CD4-positive, alpha-beta T cell treated with Interleukin-1 beta for 1 hour (primary cell): ENCODE measurements around the gene EXOC4.
"Not testable (repeated sequence)": the region's sequence is repeated elsewhere in the genome, so short reads cannot be mapped to it uniquely, and the experiment has no call there.

Experiments
- DNase-seq, 2 donors: peaks; one replicate each; pipeline ENCODE4 v3.0.0-alpha.2; 2020 to 2022

The EXOC4 gene

DNA sequence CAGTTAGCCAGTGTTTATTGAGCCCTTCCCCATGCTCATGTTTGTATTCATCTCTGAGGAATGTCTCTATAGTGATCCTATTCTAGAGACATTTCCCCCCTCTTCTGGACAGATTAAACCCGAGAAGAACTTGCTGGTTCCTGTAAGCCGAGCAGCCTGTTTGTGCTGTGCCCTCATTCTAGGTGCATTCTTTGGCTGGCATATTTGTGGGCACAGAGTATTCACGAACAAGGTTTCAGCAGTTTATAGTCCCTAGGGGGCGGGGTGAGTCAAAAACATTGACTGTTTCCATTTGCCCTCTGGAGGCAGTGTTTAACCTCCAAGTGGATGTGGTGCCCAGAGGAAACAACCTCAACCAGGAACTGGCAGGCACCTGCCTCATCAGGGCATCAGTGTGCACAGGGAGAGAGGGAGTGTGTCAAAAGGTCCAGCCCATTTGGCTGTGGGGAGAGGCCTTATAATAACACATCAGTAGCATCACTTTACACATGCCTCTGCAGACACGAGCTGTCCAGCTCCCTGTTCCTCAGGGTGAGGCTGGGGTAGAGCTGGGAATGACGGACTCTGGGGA lies 600.9 kb downstream of the EXOC4 start:
- no peak for DNase-seq

DNA sequence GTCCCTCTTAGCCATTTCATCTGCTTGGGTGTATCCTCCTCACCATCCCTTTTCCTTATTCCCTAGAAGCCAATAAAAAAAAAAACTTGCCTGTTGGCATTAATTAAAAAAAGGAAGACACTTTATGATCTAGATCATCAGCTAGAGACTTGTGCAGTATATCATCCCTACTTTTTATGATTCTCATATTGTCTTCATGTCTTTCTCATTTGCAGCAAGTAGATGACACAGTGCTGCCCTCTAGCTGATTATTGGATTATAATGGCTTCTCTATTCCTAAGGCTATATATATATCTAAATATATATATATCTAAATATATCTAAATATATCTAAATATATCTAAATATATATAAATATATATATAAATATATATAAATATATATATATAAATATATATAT lies 601.9 kb downstream of the EXOC4 start:
- peak in 1 of 2 donors; percentile 24 for DNase-seq

DNA sequence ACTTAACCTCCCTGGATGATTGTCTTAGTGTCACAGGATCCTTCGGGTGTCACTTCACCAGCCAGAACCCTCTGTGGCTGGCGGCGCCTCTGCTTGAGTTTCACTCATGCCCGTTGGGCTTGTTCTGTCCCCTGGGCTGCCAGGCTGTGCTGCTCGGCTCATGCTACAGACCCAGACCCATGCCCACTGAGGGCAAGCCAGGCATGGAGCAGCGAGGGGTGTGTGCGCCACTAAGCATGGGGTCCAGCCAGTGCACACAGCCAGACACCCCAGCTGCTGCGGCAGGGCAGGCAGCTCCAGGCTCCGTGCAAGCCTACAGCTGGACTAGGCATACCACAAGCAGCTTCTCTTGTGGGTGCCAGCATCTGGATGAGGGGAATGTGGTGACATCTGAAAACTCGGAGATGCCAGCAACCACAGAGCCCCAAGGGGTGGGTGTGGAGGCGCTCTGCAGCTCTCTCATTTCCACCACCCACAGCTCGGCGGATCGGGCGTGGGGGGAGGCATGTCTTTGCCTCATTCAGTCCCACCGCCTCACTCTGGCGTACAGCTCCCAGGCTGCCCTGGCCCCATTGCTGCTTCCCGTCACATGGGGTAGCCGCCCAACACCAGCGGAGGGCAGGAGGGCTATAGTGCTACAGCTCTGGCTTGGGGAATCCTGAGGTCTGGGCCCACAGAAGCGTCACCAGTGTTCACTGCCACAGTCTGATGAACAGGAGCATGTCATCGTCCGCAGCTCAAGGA lies 604.7 kb downstream of the EXOC4 start:
- DNase-seq: no peak

DNA sequence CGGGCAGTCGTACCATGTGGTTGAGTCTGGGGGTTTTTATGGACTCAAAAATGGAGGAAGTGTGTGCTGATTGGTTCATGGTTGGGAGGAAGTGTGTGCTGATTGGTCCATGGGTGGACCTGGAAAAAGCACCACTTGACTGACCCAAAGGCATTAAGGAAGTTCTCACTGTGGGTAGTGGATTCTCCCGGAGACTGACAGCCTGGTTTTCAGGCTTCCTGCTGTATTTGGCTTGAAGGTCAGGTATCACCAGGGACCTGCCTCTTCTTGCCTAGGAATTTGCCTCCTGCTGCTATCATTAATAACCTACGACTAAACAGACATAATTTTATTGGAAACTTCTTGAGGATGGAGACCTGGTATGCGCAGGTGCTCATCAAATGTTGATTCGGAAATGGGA lies 605.4 kb downstream of the EXOC4 start:
- no peak for DNase-seq

DNA sequence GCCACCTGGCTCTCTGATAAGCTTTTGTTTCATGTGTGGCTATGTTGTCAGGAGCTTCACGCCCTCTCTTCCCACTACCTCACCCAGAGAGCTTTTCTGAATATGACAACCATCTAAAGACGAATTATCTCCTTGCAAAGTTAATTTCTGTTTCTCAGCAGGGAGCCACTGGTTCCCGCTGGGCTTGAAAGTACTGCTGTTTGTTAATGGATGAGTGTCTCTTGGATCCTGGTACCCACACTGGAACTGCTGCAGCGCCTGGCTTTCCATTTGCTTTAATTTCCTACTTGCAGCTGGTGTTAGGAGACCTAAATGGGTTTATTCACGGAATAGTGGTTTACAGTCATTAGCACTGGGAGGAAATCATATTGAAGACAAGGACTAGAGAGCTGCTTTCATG lies 606.4 kb downstream of the EXOC4 start:
- no peak for DNase-seq

DNA sequence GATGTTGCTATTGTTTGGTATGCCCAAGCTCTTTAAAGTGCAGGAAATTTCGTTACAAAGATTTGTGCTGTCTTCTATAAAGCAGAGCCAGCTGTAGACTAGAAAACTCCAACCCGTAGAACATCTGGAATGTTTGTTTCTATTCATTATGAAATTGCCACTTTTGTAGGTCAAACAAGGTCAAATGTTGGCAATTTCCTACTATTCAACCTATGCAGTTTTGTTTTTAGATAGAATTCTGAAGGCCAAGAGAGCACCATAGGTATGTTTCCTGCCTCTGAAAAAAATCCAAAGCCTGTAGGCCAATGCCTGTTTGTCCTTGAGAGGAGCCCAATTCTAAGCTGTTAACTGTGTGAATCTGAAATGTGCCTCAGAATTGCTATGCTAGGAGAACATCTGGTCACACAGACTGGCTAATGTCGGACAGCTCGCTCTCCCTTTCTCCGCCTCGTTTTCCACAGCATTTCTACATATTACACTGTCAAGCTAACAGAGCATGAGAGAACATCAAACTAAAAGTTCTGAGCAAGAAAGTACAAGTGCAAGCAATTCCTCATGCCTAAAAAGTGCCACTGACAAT lies 607.1 kb downstream of the EXOC4 start:
- DNase-seq: no peak

DNA sequence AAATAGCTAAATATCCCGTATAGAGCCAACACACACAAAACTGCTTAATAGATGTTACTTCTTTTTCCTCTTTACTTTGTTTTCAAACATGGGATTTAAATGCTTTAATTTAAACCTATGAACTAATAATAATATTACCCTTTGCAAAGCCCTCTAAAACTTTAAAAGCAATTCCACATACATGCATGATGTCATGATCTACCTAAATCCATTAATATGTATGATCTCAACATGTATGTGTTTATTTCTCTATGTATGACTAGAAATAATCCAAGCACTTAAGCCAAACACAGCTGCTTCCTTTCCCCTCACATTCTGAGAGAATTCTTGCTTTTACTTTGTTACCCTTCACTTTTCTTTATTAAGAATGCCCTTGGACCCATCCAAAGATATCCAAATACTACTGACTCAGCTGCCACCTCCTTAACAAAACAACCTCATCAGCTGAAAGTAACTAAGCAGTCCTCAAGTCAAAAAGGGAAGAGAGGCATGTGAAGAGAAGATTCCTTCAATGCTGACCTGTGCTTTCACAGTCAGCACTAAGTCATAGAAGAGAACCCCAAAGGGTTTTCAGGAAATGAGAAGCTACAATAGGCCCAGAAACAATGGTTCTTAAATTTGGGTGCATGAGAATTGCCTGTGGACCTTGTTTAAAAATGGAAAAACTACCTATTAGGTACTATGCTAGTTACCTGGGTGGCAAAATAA lies 607.9 kb downstream of the EXOC4 start:
- no peak for DNase-seq

DNA sequence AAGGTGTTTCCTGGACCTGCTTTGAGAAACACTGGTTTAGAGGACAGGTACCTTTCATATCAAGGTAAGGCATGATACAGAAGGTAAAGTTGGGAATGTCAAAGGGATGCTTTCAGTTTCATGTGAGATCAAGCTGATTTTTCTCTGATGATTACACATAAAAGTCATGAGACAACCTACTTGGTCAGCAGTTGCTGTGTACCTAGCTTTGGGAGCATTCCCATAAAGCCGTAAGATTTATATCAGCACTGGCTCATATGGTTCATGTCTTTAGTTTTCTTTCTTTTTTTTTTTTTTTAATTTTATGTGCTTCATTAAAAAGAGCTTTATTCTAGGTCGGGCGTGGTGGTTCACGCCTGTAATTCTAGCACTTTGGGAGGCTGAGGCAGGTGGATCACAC lies 609.0 kb downstream of the EXOC4 start:
- DNase-seq: no peak

DNA sequence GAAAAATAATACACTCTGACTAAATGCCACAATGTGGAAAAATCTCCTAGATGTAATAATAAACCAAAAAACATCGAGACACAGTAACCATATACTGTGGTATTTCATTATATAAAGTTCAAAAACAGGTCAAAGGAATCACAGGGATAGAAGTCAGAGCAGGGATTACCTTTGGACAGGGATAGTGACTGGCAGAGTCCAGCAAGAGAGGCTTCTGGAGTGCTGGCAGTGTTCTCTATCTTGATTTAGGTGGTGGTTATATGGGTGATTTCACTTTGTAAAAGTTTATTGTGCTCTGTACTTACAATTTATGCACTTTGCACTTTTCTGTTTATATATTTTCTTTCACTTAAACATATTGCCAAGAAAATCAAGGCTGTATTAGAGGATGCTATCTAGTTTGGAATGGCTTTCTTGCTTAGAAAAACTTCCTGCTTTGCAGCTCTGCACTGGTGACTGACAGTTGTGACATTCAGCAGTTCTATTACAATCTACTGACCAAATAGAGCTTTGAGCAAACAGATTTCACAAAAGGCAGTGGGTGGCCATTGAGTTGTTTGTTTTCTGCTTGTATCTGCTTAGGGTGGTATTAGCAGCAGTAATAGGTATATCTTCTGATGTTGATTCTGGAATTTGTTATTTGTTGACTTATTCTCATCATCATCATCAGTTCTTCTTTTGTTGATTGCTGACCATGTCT lies 610.6 kb downstream of the EXOC4 start:
- DNase-seq: no peak

DNA sequence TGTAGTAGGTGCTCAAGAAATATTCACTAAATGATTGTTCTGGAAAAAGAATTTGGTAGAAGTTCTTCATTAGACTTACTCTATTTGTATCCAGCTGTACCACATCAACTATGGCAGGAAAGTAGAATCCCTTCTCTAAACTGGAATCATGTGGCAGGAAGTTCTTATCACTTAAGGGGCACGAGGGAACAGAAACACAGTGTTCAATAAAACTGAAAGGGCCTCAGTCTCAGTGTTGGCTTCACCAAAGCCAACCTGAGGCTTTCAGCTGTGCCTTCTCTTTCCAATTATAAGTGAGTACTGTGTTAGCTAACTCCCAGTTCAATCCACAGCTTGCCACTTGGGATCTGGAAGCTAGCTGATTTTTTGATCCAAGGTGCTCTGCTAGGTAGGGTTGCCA lies 616.7 kb downstream of the EXOC4 start:
- DNase-seq: no peak

DNA sequence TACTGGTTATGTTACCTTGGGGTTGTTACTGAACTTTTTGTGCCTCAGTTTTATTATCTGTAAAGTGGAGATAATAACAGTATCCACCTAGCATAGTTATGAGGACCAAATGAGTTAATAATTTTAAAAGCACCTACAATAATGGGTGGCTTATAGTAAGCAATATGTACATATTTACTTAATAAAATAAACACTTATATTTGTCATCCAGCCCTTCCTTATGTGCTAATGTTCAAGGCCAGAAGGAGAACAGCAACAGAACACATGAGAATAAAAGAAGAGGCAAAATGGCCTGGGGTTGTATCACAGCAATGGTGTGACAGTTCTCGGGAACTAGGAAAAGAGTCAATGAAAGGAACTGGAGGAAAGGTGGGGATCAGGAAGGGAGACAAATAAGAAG lies 618.9 kb downstream of the EXOC4 start:
- no peak for DNase-seq

DNA sequence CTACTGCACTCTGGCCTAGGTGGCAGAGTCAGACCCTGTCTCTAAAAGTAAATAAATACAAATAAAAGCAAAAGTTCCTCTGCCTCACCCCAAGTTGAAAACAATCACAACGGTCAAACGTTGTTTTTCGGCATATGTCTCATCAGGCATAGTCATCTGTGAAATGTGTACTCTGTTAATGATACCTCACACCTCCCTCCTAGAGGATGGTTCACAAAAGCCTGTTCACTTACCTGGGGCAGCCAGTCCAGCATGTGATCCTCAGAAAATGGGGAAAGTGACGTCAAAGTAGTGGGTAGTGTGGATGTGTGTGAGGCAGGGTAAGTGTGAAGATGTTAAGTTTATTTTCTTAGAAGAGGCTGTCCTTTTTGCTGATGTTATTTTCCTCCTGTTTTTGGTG lies 620.3 kb downstream of the EXOC4 start:
- no peak for DNase-seq

DNA sequence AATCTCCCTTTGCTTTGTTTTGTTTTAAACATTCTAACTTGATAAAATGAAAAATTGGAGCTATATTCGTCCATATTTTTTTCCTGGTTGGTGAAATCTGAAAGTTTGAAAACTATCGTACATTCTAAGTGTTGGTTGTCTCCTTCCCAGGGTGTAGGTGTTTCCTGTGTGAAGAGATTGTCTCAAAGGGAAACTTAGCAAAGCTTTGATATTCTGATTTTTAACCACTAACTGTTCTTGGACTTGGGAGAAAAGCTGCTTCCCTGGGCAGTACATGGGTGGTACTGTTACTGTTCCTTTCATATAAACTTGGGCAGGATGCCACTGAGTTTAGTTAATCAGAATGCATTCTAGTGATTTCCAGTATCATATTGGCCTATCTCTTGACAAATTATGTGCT lies 620.8 kb downstream of the EXOC4 start:
- no peak for DNase-seq

DNA sequence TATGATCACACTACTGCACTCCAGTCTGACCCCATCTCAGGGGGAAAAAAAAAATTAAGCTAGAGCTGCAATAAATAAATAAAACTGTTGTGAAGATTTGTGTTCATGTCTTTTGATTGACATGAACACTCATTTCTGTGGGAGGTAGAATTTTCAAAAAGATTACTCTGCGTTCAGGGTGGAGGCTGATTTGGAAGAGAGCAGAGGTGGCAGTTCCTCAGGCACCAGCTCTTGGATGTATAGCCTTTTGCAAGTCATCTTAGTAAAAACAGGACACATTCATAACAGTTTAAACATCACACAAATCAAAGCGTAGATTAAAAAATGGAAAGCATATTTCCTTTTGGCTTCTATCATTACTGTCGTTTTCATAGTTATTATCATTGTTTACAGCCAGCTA lies 630.7 kb downstream of the EXOC4 start:
- DNase-seq: no peak

DNA sequence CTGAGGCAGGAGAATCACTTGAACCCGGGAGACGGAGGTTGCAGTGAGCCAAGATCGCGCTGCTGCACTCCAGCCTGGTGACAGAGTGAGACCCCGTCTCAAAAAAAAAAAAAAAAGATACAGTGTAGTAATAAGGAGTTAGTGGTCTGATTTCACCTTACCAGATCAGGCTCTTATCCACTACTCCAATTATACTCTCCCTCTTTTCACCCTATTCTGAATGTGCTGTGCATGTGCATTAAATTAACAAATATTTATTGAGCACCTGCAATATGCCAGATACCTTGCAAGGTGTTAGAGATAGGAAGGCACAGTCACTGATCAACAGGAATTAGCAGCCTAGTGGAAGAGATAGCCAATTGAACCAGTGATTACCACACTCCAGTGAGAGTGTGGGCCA lies 632.3 kb downstream of the EXOC4 start:
- DNase-seq: no peak

DNA sequence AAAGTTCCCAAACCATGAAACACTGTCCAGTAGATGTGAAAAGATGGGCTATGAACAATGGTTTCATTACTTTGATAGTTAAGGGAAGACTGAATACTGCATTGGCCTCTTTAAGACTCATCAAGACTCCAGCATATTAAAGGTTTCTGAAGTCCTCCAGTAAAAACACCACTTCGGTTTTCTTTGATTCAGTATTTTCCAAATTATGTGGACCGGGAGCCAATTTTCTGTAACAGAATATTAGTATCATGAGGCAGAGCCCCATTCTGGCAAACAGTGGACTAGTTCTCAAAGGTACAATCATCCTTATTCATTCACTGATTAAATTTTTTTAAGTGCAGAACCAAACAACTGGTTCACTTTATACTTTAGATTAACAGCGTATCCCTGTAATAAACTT lies 633.2 kb downstream of the EXOC4 start:
- DNase-seq: no peak

DNA sequence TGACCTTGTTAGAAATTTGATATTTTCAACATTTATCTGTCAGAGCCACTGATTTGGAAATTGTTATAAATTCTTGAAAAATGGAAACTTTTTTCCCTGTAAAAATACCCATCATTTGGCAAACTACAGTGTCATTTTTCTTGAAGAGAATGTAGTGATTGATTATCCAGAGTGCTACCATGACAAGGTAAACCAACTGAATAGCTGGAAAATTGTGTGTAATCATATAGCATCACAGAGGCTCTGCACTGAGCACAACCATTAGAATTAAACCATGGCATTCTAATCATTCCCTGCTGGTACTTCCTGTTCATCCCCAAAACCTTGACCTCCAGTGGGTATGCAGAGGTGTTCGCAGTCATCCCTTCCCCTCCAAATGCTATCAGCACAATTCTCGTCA lies 633.9 kb downstream of the EXOC4 start:
- DNase-seq: no peak

DNA sequence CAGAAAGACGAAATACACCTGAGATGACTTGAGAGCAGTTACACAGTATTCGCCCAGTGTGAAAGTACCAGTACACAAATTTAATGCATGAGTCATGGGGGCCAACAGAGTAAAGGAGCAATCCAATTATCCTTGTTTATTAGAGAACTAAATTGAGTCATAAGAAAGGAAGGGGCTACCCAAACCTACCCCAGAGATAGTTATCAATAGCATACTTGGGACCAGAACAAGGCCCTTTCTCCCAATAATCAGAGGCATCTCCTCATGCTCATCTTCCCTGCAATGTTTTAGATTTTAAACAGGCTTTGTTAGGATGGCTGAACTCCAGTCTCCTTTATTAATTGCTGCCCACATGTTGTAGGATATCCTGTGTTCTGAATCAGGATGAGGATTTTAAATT lies 634.6 kb downstream of the EXOC4 start:
- DNase-seq: no peak

DNA sequence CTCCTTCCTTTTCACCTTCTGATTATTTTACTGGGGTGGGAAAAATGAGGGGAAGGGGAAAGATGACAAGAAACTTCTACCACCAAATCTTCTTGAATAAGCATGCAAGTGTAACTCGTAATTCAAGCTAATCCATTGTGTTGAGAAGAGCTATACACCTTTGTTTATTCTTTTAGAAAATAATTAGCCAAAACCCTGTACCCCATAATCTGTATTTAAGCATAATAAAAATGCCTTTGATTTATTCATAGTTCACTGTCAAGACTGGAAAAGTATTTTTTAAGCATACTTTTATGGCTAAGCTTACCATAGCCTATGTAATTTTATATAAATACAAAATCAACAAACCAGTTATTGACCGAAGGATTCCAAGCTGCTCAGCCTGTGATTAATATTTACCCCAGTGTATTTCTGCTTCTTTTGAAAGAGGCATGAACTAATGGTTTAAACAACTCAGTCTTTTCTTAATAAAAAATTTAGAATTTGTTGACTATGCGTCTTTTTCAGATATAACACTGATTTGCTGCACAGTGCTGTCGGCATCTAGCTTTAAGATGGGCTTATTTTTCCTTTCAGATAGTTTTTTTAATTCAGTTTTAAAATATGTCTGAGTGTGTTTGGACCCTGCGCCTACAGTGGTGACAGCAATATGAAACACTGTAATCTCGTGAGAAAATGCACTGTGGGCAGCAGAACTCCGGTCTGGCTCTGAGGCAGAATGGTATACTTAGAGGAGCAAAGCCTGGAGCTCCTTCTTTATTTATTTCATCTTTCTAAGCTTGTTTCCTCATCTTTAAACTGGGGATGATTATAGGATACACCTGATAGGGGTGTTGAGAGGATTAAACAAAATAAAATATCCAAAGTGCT lies 635.4 kb downstream of the EXOC4 start:
- DNase-seq: no peak

DNA sequence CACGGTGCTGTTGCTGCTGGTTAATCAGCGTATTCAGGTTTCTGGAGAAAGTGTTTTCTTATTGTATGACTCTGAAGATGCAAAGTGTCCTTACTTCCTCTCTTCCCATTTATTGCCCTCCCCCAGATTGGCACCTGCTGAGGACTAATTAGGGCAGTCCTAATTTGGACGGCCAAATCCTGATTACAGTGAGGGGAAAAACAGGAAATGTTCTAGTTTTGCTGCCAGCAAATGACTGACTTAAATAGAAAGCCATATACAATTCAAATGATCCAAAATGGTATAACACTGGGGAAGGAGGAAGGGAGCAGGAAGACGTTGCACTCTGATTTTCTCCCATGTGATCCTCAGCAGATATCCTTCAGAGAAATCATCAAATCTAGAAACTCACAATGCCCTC lies 651.9 kb downstream of the EXOC4 start:
- no peak for DNase-seq

DNA sequence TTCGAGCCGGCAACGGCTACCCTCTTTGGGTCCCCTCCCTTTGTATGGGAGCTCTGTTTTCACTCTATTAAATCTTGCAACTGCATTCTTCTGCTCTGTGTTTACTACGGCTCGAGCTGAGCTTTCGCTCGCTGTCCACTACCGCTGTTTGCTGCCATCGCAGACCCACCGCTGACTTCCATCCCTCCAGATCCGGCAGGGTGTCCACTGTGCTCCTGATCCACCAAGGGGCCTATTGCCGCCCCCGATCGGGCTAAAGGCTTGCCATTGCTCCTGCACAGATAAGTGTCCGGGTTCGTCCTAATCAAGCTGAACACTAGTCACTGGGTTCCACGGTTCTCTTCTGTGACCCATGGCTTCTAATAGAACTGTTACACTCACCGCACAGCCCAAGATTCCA lies 653.7 kb downstream of the EXOC4 start:
- not testable (repeated sequence) for DNase-seq

DNA sequence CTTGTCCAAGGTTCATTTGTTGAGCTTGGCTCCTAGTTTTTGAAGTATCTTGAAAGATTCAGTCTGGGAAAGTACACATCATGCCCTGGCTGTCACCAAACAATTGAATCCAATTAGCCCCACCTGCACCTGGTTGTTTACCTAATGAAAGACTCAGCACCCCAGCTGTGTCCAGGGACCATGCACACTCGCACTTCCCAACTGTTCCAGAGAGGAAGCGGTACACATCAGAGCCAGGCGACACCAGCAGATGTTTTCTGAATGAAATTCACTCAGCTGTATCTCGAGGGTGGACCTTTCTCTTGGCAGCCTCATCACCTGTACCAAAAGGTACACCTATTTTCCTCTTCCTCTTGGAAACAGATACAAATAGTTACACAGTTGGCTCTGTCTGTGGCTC lies 657.9 kb downstream of the EXOC4 start:
- no peak for DNase-seq
